Measurements from ENCODE around the gene MBTPS1.

The MBTPS1 gene

DNA sequence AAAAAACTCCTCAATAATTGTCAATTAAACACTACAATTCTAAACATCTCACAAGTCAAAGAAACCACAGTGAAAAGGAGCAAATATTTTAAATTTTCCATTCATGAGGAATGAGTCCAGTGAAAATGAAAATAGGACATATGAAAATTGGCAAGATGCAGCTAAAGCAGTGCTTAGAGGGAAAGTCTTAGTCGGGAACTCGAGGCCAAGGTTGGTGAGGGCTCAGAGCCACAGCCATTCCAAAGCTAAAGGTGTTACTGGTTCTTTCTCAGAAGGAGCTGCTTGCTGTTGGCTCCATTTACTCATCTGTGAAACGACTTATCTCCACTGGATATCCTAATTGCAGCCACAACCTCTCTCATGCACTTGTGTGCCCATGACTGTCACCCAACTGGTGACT lies 80.6 kb downstream of the MBTPS1 start:
- no peak overlapping the region for H3K9ac ChIP-seq (ENCODE audit: low read length)
- TF ChIP-seq, protein P1, sequence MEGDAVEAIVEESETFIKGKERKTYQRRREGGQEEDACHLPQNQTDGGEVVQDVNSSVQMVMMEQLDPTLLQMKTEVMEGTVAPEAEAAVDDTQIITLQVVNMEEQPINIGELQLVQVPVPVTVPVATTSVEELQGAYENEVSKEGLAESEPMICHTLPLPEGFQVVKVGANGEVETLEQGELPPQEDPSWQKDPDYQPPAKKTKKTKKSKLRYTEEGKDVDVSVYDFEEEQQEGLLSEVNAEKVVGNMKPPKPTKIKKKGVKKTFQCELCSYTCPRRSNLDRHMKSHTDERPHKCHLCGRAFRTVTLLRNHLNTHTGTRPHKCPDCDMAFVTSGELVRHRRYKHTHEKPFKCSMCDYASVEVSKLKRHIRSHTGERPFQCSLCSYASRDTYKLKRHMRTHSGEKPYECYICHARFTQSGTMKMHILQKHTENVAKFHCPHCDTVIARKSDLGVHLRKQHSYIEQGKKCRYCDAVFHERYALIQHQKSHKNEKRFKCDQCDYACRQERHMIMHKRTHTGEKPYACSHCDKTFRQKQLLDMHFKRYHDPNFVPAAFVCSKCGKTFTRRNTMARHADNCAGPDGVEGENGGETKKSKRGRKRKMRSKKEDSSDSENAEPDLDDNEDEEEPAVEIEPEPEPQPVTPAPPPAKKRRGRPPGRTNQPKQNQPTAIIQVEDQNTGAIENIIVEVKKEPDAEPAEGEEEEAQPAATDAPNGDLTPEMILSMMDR (IDR thresholded peaks at IDR 0.05; ENCODE audit: low read length) = no peak
- no peak for TF ChIP-seq EZH2 (IDR thresholded peaks at IDR 0.05; ENCODE audit: borderline replicate concordance, low read length)
- H3K36me3 ChIP-seq (ENCODE audit: insufficient read depth, low read length) = no peaks in the 10 kb centered on the region; the same call in 1 of the 2 replicates
- H3K4me1 ChIP-seq (ENCODE audit: insufficient read depth, low read length, severe bottlenecking) = no peaks in the 10 kb centered on the region
- no peaks in the 10 kb centered on the region for H3K79me2 ChIP-seq (ENCODE audit: insufficient read depth, low read length)
- no peak overlapping the region for H3K4me3 ChIP-seq (ENCODE audit: low read depth, low read length, poor library complexity, severe bottlenecking)
- H3K27ac ChIP-seq (ENCODE audit: low read depth, low read length, poor library complexity, severe bottlenecking) = no peak overlapping the region
- no peaks in the 10 kb centered on the region for H3K9me2 ChIP-seq (ENCODE audit: low read depth, low read length)
- no peaks in the 10 kb centered on the region for H3F3A ChIP-seq (ENCODE audit: insufficient read depth, low read length)
- H4K20me1 ChIP-seq (ENCODE audit: insufficient read depth, low read length) = no peaks in the 10 kb centered on the region
- H3K4me2 ChIP-seq (ENCODE audit: low read length) = no peak overlapping the region
- no peaks in the 10 kb centered on the region for H3K9me3 ChIP-seq (ENCODE audit: low read length)
- H3K27me3 ChIP-seq (ENCODE audit: insufficient read depth, low read length) = peaks cover 12% of the 10 kb centered on the region; the same call in 1 of the 2 replicates
- no peak overlapping the region for H2AFZ ChIP-seq (ENCODE audit: low read length)

DNA sequence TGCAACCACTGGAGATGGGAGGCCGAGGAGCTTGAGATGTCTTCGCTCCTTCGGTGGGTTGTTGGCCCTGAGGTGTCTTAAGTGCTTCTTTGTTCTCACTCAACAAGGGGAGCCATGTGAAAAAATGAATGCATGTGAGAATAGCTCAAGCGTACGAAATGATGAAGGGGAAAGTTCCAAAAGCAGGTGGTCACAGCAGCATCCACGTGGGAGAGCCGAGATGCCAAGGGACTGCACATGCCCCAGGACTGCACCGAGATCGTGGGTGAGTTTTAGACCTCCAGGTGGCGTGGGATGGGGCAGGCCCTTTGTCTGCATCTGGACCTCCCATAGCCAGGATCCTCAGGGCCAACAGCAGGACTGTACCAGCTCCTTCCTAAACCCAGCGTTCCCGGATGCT lies 82.2 kb downstream of the MBTPS1 start:
- Histone ChIP-seq H3K9me2 (ENCODE audit: low read depth, low read length) (no peaks in the 10 kb centered on the region), H3K9me3 (ENCODE audit: low read length) (no peaks in the 10 kb centered on the region), H3F3A (ENCODE audit: insufficient read depth, low read length) (no peaks in the 10 kb centered on the region), H3K27ac (ENCODE audit: low read depth, low read length, poor library complexity, severe bottlenecking) (no peak overlapping the region), H3K36me3 (ENCODE audit: insufficient read depth, low read length) (no peaks in the 10 kb centered on the region; the same call in 1 of the 2 replicates), H3K4me2 (ENCODE audit: low read length) (no peak overlapping the region), H3K79me2 (ENCODE audit: insufficient read depth, low read length) (no peaks in the 10 kb centered on the region), H3K9ac (ENCODE audit: low read length) (no peak overlapping the region), H2AFZ (ENCODE audit: low read length) (no peak overlapping the region), H3K4me3 (ENCODE audit: low read depth, low read length, poor library complexity, severe bottlenecking) (no peak overlapping the region), H4K20me1 (ENCODE audit: insufficient read depth, low read length) (no peaks in the 10 kb centered on the region), H3K4me1 (ENCODE audit: insufficient read depth, low read length, severe bottlenecking) (no peaks in the 10 kb centered on the region), H3K27me3 (ENCODE audit: insufficient read depth, low read length) (peaks cover 12% of the 10 kb centered on the region; the same call in 1 of the 2 replicates)
- no peak for TF ChIP-seq EZH2 (IDR thresholded peaks at IDR 0.05; ENCODE audit: borderline replicate concordance, low read length)
- TF ChIP-seq, protein P1 (IDR thresholded peaks at IDR 0.05; ENCODE audit: low read length) = no peak

DNA sequence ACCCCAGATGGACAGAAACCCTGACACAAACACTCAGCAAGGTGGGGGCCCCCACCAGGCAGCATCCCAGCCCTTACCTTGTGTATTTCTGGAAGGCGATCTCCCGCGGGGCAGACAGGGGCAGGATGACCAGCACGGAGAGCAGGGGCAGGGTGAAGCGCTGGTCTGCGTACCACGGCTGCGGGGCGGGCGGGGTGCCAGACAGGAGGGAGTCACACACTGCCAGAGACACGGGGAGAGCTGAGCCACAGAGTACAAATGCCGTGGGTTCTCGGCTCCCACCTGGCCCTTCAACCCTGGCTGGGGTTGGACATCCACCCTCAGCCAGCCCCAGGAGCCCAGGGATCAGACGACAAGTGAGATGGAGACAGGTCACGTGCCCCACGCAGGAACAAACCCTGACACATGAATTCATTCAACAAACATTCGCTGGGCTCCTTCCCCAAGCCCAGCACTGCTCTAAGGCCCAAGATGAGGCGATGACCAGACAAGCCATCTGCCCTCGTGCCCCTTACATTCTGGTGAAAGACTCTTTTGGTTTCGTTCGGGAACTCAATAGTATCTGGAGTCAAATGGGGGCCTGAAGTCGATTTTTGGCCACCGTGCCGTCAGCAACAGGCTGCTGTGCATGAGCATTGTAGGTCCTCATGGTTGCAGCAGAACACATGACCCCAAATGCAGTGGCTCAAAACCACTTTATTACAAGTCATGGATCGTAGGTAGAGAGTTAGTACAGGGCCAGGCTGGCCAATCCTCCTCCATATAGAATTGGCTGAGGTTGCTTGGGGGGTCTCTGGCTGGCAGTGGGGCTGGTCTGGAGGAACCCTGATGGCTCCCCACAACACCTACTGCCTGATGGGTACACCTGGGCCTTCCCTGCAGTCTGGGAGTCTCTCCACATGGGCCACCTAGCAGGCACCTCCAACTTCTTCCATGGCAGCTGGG lies 83.2 kb downstream of the MBTPS1 start:
- no peaks in the 10 kb centered on the region for H3K4me1 ChIP-seq (ENCODE audit: insufficient read depth, low read length, severe bottlenecking)
- H3K27me3 ChIP-seq (ENCODE audit: insufficient read depth, low read length) = peaks cover 11% of the 10 kb centered on the region; the same call in 1 of the 2 replicates
- no peaks in the 10 kb centered on the region for H3K9me3 ChIP-seq (ENCODE audit: low read length)
- no peak overlapping the region for H3K9ac ChIP-seq (ENCODE audit: low read length)
- no peak overlapping the region for H2AFZ ChIP-seq (ENCODE audit: low read length)
- H3K36me3 ChIP-seq (ENCODE audit: insufficient read depth, low read length) = no peaks in the 10 kb centered on the region; the same call in 1 of the 2 replicates
- H3K9me2 ChIP-seq (ENCODE audit: low read depth, low read length) = no peaks in the 10 kb centered on the region
- TF ChIP-seq EZH2 (IDR thresholded peaks at IDR 0.05; ENCODE audit: borderline replicate concordance, low read length) = no peak
- TF ChIP-seq, protein P1 (IDR thresholded peaks at IDR 0.05; ENCODE audit: low read length) = no peak
- H3K4me3 ChIP-seq (ENCODE audit: low read depth, low read length, poor library complexity, severe bottlenecking) = no peak overlapping the region
- H3F3A ChIP-seq (ENCODE audit: insufficient read depth, low read length) = no peaks in the 10 kb centered on the region
- H3K27ac ChIP-seq (ENCODE audit: low read depth, low read length, poor library complexity, severe bottlenecking) = no peak overlapping the region
- H4K20me1 ChIP-seq (ENCODE audit: insufficient read depth, low read length) = no peaks in the 10 kb centered on the region
- H3K79me2 ChIP-seq (ENCODE audit: insufficient read depth, low read length) = no peaks in the 10 kb centered on the region
- no peak overlapping the region for H3K4me2 ChIP-seq (ENCODE audit: low read length)

All from OCI-LY1 (cell line).